ENCODE data around the gene D2HGDH.

DNA sequence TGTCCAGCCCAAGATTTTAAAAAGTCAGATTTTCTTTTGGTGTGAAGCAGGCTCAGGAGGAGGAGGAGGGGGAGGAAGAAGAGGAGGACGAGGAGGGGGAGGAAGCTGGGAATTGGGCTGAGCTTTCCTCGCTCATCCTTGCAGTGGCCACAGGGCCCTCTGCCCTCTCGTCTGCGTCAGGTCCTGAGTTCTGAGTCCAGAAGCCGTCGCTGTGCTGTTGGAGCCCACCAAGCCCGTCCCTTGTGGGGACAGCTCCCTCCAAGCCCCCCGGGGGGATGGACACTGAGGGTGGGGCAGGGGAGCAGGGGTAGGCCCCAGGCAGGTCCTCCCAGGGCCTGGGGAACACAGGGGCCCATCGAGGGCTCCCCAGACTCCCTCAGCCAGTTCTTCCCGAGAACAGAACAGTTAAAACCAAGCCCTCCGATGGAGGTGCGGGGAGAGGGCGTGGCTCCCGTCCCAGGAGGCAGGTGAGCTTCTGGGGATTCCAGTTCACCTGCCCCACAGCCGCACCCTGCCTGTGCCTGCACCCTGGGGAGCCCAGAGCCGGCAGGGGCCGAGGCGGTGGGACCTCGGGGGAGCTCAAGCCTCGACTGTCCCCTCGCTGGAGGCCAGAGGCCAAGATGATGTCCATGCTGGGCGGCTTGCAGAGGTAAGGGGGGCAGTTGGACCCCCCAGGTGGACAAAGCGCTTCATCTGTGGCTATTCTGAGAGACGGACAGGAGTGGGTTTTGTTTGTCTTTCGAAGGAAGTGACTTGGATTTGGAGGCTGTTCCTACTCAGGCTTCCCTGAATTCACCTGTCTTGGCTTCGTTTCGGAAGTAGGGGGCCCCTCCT, 42.1 kb downstream of the D2HGDH start, which contains the start of gene GAL3ST2:
- TF ChIP-seq, protein P1, sequence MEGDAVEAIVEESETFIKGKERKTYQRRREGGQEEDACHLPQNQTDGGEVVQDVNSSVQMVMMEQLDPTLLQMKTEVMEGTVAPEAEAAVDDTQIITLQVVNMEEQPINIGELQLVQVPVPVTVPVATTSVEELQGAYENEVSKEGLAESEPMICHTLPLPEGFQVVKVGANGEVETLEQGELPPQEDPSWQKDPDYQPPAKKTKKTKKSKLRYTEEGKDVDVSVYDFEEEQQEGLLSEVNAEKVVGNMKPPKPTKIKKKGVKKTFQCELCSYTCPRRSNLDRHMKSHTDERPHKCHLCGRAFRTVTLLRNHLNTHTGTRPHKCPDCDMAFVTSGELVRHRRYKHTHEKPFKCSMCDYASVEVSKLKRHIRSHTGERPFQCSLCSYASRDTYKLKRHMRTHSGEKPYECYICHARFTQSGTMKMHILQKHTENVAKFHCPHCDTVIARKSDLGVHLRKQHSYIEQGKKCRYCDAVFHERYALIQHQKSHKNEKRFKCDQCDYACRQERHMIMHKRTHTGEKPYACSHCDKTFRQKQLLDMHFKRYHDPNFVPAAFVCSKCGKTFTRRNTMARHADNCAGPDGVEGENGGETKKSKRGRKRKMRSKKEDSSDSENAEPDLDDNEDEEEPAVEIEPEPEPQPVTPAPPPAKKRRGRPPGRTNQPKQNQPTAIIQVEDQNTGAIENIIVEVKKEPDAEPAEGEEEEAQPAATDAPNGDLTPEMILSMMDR (IDR thresholded peaks at IDR 0.05; ENCODE audit: low read depth, low read length, poor library complexity, severe bottlenecking): no peak
- TF ChIP-seq EZH2phosphoT487 (IDR thresholded peaks at IDR 0.05; ENCODE audit: borderline replicate concordance, low read length): no peak

Data from DOHH2 (cell line).